Measurements from ENCODE around the gene SLCO3A1.

GRCh38 chr15:91867581-91868026, 14.1 kb downstream of the SLCO3A1 start:
- TF ChIP-seq POLR2A (IDR thresholded peaks at IDR 0.05) (no peak), CTCF (IDR thresholded peaks at IDR 0.05) (no peak)
